ENCODE data around the gene LRMDA.
A peak's percentile ranks its signal among the peaks of the same experiment; 100 is the strongest.

LRMDA gene

GRCh38 chr10:76080991-76081390 lies 649.6 kb downstream of the LRMDA start:
- Mint-ChIP-seq H3K4me1 (peaks cover 37% of the 10 kb centered on the region), H3K36me3 (ENCODE audit: low read depth) (peaks cover 5% of the 10 kb centered on the region), H3K27ac (no peak overlapping the region), H3K27me3 (ENCODE audit: low read depth, poor library complexity) (no peaks in the 10 kb centered on the region), H3K9me3 (peaks cover 9% of the 10 kb centered on the region), H3K4me3 (no peak overlapping the region)
- DNase-seq = no peak
- TF ChIP-seq, protein P1, sequence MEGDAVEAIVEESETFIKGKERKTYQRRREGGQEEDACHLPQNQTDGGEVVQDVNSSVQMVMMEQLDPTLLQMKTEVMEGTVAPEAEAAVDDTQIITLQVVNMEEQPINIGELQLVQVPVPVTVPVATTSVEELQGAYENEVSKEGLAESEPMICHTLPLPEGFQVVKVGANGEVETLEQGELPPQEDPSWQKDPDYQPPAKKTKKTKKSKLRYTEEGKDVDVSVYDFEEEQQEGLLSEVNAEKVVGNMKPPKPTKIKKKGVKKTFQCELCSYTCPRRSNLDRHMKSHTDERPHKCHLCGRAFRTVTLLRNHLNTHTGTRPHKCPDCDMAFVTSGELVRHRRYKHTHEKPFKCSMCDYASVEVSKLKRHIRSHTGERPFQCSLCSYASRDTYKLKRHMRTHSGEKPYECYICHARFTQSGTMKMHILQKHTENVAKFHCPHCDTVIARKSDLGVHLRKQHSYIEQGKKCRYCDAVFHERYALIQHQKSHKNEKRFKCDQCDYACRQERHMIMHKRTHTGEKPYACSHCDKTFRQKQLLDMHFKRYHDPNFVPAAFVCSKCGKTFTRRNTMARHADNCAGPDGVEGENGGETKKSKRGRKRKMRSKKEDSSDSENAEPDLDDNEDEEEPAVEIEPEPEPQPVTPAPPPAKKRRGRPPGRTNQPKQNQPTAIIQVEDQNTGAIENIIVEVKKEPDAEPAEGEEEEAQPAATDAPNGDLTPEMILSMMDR (IDR thresholded peaks at IDR 0.05) = no peak

GRCh38 chr10:76082232-76082631 lies 650.8 kb downstream of the LRMDA start:
- TF ChIP-seq, protein P1 (IDR thresholded peaks at IDR 0.05) = no peak
- H3K9me3 Mint-ChIP-seq = peaks cover 10% of the 10 kb centered on the region
- no peak for DNase-seq

GRCh38 chr10:76082956-76083355 lies 651.5 kb downstream of the LRMDA start:
- DNase-seq = no peak

More at GRCh38 chr10:76082232-76082631, 650.8 kb downstream of the LRMDA start:
- H3K27ac Mint-ChIP-seq = no peak overlapping the region
- H3K36me3 Mint-ChIP-seq (ENCODE audit: low read depth) = no peaks in the 10 kb centered on the region
- no peak overlapping the region for H3K4me3 Mint-ChIP-seq
- no peaks in the 10 kb centered on the region for H3K27me3 Mint-ChIP-seq (ENCODE audit: low read depth, poor library complexity)
- H3K4me1 Mint-ChIP-seq = peaks cover 49% of the 10 kb centered on the region

GRCh38 chr10:76085002-76085816 lies 653.8 kb downstream of the LRMDA start:
- H3K27me3 Mint-ChIP-seq (ENCODE audit: low read depth, poor library complexity) = no peaks in the 10 kb centered on the region
- H3K4me3 Mint-ChIP-seq = no peak overlapping the region
- H3K9me3 Mint-ChIP-seq = peaks cover 9% of the 10 kb centered on the region
- DNase-seq = no peak
- H3K36me3 Mint-ChIP-seq (ENCODE audit: low read depth) = no peaks in the 10 kb centered on the region
- TF ChIP-seq, protein P1 (IDR thresholded peaks at IDR 0.05) = no peak
- H3K27ac Mint-ChIP-seq = no peak overlapping the region
- H3K4me1 Mint-ChIP-seq = peaks cover 75% of the 10 kb centered on the region

More at GRCh38 chr10:76082956-76083355, 651.5 kb downstream of the LRMDA start:
- H3K9me3 Mint-ChIP-seq = peaks cover 10% of the 10 kb centered on the region
- H3K27me3 Mint-ChIP-seq (ENCODE audit: low read depth, poor library complexity) = no peaks in the 10 kb centered on the region
- H3K36me3 Mint-ChIP-seq (ENCODE audit: low read depth) = no peaks in the 10 kb centered on the region
- TF ChIP-seq, protein P1 (IDR thresholded peaks at IDR 0.05) = no peak
- peak overlapping the region; percentile 20 for H3K27ac Mint-ChIP-seq
- H3K4me3 Mint-ChIP-seq = no peak overlapping the region
- peaks cover 57% of the 10 kb centered on the region for H3K4me1 Mint-ChIP-seq

DNA sequence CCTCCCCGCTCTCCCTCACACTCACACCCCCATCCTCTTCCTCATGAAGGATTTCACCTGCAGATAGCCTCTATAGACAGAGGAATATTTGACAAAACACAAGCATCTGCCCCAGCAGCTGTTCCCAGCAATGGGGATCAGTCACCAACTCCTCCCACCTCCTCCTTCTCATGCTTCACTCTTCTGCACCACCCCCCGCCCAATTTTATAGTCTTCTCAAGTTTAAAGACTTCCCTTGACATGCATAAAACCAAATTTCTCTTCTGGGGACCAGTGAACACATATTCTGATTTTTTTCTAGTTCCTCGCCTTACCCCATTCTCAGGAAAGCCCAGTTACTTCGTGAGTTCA lies 654.4 kb downstream of the LRMDA start:
- DNase-seq = no peak
- TF ChIP-seq, protein P1 (IDR thresholded peaks at IDR 0.05) = no peak
- H3K27ac Mint-ChIP-seq = no peak overlapping the region

More for the DNA sequence above, 654.4 kb downstream of the LRMDA start:
- Mint-ChIP-seq H3K36me3 (ENCODE audit: low read depth) (no peaks in the 10 kb centered on the region), H3K4me1 (peaks cover 72% of the 10 kb centered on the region), H3K9me3 (peaks cover 9% of the 10 kb centered on the region), H3K27me3 (ENCODE audit: low read depth, poor library complexity) (no peaks in the 10 kb centered on the region), H3K4me3 (no peak overlapping the region)

All from nephron progenitor cell (in vitro differentiated cells).